ENCODE data around the gene KRTAP5-8.
"Not testable (repeated sequence)": the region's sequence is repeated elsewhere in the genome, so short reads cannot be mapped to it uniquely, and the experiment has no call there.

Gene KRTAP5-8

GRCh38 chr11:71537977-71538665, at the start of gene KRTAP5-8:
TSS of gene KRTAP5-8 (plus strand) at chr11:71538025. CDS start at chr11:71538056, 31 bp downstream.
- not testable (repeated sequence) for DNase-seq

GRCh38 chr11:71488681-71489270, 49.0 kb upstream of the KRTAP5-8 start:
- no peak for DNase-seq

GRCh38 chr11:71489311-71490043, 48.3 kb upstream of the KRTAP5-8 start:
- no peak for DNase-seq

- DNase-seq: no peak
These were observed 47.6 kb upstream of the KRTAP5-8 start for GRCh38 chr11:71490044-71490730.

- no peak for DNase-seq
These were observed 47.0 kb upstream of the KRTAP5-8 start for GRCh38 chr11:71490731-71491390.

- DNase-seq: no peak
These were observed 46.3 kb upstream of the KRTAP5-8 start for GRCh38 chr11:71491531-71491930.

- DNase-seq: no peak
These were observed 45.9 kb upstream of the KRTAP5-8 start for GRCh38 chr11:71491940-71492339.

GRCh38 chr11:71495286-71496230, 42.3 kb upstream of the KRTAP5-8 start:
- no peak for DNase-seq

GRCh38 chr11:71496421-71496820, 41.4 kb upstream of the KRTAP5-8 start:
- no peak for DNase-seq

GRCh38 chr11:71498091-71498490, 39.7 kb upstream of the KRTAP5-8 start:
- no peak for DNase-seq

GRCh38 chr11:71499125-71499524, 38.7 kb upstream of the KRTAP5-8 start:
- DNase-seq: no peak

- no peak for DNase-seq
These were observed 38.3 kb upstream of the KRTAP5-8 start for GRCh38 chr11:71499546-71499945.

- DNase-seq: no peak
These were observed 37.2 kb upstream of the KRTAP5-8 start for GRCh38 chr11:71500601-71501021.

GRCh38 chr11:71501071-71501985, 36.5 kb upstream of the KRTAP5-8 start:
- DNase-seq: no peak

GRCh38 chr11:71502026-71502425, 35.8 kb upstream of the KRTAP5-8 start:
- no peak for DNase-seq

- no peak for DNase-seq
These were observed 34.9 kb upstream of the KRTAP5-8 start for GRCh38 chr11:71502871-71503435.

GRCh38 chr11:71504531-71504930, 33.3 kb upstream of the KRTAP5-8 start:
- no peak for DNase-seq

- DNase-seq: no peak
These were observed 32.8 kb upstream of the KRTAP5-8 start for GRCh38 chr11:71505001-71505400.

- no peak for DNase-seq
These were observed 32.0 kb upstream of the KRTAP5-8 start for GRCh38 chr11:71505781-71506180.

- DNase-seq: no peak
These were observed 30.7 kb upstream of the KRTAP5-8 start for GRCh38 chr11:71507102-71507501.

Data from NCI-H524 treated with DMSO at 0.1 percent for 48 hours (cell line).